ENCODE measurements around the gene VPS8. TPM values are rescaled to one million over a fixed set of nuclear protein-coding genes. Genes with fewer than 3 reads are reported as not detected.

VPS8 gene
- total and polyA plus RNA-seq, 2 of the 8 experiments (the other 6 are each of a cell fraction or from before 2014, with no cell fraction given), result 13.0 to 41.0 TPM

DNA sequence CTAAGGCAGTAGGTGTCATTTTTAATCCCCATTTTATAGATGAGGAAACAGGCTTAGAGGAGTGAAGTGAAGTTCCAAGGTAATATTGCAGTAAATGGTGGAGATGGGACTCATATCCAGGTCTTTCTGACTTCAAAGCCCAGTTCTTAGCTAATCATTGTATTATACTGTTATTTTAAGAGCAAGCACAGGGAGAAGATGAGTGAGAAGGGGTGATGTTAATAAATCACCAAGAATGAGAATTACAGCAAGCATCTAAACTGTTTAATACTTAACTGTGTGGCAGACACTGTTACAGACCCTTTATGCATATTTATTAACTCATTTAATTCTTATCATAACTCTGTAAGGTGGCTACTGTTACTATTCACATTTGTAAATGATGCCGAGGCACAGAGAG lies 61.2 kb downstream of the VPS8 start:
- Histone ChIP-seq H3K23me2 (ENCODE audit: low read depth, low read length) (no peaks in the 10 kb centered on the region), H3K9ac (replicated peaks in 1 of 4; ENCODE audit: extremely low read depth in 1 of 4, low read depth in 3 of 4, low read length in 3 of 4) (no peak overlapping the region), H3K14ac (ENCODE audit: insufficient read length) (no peak overlapping the region), H2BK20ac (ENCODE audit: low read length) (no peak overlapping the region), H2BK15ac (ENCODE audit: low read length) (no peak overlapping the region), H2BK12ac (ENCODE audit: low read depth, low read length) (no peak overlapping the region), H4K20me1 (replicated peaks in 1 of 2; ENCODE audit: control insufficient read depth in 1 of 2, insufficient read depth in 2 of 2, low read length in 2 of 2) (no peaks in the 10 kb centered on the region), H3K9me3 (ENCODE audit: insufficient read depth in 2 of 2, low read depth in 1 of 2, low read length in 1 of 2) (no peaks in the 10 kb centered on the region), H3K4me3 (ENCODE audit: extremely low read depth in 1 of 4, insufficient read depth in 2 of 4, low read depth in 3 of 4, low read length in 4 of 4) (no peak overlapping the region), H2BK5ac (ENCODE audit: low read depth, low read length) (no peak overlapping the region), H3K18ac (ENCODE audit: extremely low read depth, low read length) (no peak overlapping the region), H2AFZ (ENCODE audit: low read length) (no peak overlapping the region), H3K4ac (replicated peaks; ENCODE audit: insufficient read length, low read depth, low read length) (no peak overlapping the region), H2BK120ac (replicated peaks; ENCODE audit: low read depth, low read length) (no peak overlapping the region), H4K5ac (ENCODE audit: insufficient read length, low read depth, low read length) (no peak overlapping the region), H3K23ac (ENCODE audit: insufficient read length) (no peak overlapping the region), H3K27me3 (replicated peaks in 1 of 4; ENCODE audit: control insufficient read depth in 3 of 4, extremely low read depth in 1 of 4, insufficient read depth in 3 of 4, low read length in 3 of 4) (no peaks in the 10 kb centered on the region), H3K79me2 (ENCODE audit: control insufficient read depth in 1 of 2, insufficient read depth in 2 of 2, low read length in 2 of 2) (no peaks in the 10 kb centered on the region), H2AK5ac (ENCODE audit: low read depth, low read length) (no peak overlapping the region), H4K8ac (ENCODE audit: extremely low read depth, insufficient read depth, low read length) (no peak overlapping the region), H3K4me1 (replicated peaks in 1 of 4; ENCODE audit: control insufficient read depth in 3 of 4, insufficient read depth in 4 of 4, low read length in 3 of 4) (no peaks in the 10 kb centered on the region), H4K91ac (replicated peaks; ENCODE audit: insufficient read length, low read length) (no peak overlapping the region), H3K36me3 (ENCODE audit: control insufficient read depth in 2 of 4, insufficient read depth in 4 of 4, low read length in 3 of 4) (peaks cover 2 to 17% (median 4%) of the 10 kb centered on the region in 4 experiments; a peak in 4 of 8 replicates), H3K27ac (ENCODE audit: low read depth, low read length) (no peak overlapping the region), H3K4me2 (ENCODE audit: insufficient read depth in 1 of 2, low read depth in 2 of 2, low read length in 2 of 2) (no peak overlapping the region), H3K56ac (replicated peaks; ENCODE audit: insufficient read length, low read depth, low read length) (no peak overlapping the region), H3K79me1 (ENCODE audit: low read depth, low read length) (no peaks in the 10 kb centered on the region)
- FAIRE-seq (no peak), DNase-seq (ENCODE audit: low read depth in 1 of 2, low spot score in 2 of 2) (no peak)
- ChIA-PET CTCF (ENCODE audit: partially characterized antibody) (interaction anchor here (0.7 to 1.3 kb wide), 4 partner anchors 138 to 435 kb away, joined by 3 read pairs; no protein-coding TSS in a partner anchor), POLR2A (ENCODE audit: partially characterized antibody) (interaction anchor here (0.6 kb wide), 1 partner anchor 27 kb away, joined by 3 read pairs; no protein-coding TSS in a partner anchor)
- WGBS, 2 experiments (ENCODE audit: extremely low coverage in 1 of 2, insufficient coverage in 1 of 2, insufficient read length in 1 of 2, insufficient replicate concordance in 2 of 2, low coverage in 1 of 2, low lambda C conversion rate in 2 of 2, missing lambda C conversion rate in 1 of 2), result 88% methylated on average over 1 of the region's 1 CpG; no CpG with 5 or more reads in 1 of the 2 experiments
- TF ChIP-seq GTF2F1 (IDR thresholded peaks at IDR 0.05; ENCODE audit: borderline replicate concordance, low read depth, low read length) (no peak), YY1 (IDR thresholded peaks at IDR 0.05; ENCODE audit: low read depth, low read length) (no peak), KDM4A (IDR thresholded peaks at IDR 0.05; ENCODE audit: low read depth, low read length, severe bottlenecking) (no peak), KDM1A (IDR thresholded peaks at IDR 0.05; ENCODE audit: borderline replicate concordance, low read length) (no peak)
